ENCODE data around the gene GPC5.

DNA sequence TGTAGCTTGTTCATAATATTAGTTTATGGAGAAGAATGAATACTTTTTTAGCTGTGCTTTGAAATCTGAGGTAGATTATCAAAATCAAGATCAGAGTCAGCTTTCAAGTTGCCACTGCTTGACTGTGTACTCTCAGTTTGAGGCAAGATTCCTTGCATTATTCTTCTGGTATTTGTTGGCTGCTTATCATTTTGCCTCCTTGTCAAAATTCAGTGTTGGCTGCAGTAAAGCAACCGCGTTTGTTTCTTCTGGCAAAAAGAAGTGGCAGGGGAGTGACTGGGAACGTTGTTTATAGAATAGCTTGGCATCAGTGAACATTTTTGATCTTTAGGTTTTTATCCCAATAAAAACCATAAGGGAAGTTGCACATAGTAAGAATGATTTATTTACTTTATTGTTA is 1408.9 kb downstream of the GPC5 start:
- TF ChIP-seq, protein P1, sequence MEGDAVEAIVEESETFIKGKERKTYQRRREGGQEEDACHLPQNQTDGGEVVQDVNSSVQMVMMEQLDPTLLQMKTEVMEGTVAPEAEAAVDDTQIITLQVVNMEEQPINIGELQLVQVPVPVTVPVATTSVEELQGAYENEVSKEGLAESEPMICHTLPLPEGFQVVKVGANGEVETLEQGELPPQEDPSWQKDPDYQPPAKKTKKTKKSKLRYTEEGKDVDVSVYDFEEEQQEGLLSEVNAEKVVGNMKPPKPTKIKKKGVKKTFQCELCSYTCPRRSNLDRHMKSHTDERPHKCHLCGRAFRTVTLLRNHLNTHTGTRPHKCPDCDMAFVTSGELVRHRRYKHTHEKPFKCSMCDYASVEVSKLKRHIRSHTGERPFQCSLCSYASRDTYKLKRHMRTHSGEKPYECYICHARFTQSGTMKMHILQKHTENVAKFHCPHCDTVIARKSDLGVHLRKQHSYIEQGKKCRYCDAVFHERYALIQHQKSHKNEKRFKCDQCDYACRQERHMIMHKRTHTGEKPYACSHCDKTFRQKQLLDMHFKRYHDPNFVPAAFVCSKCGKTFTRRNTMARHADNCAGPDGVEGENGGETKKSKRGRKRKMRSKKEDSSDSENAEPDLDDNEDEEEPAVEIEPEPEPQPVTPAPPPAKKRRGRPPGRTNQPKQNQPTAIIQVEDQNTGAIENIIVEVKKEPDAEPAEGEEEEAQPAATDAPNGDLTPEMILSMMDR (IDR thresholded peaks at IDR 0.05; ENCODE audit: low read depth, low read length), result no peak
- TF ChIP-seq EZH2phosphoT487 (IDR thresholded peaks at IDR 0.05; ENCODE audit: low read depth), result no peak

All from OCI-LY3 (cell line).